LoVo (cell line): ENCODE results near the gene TTN.

Experiments used
- DNase-seq: peaks from one replicate; pipeline ENCODE4 v3.0.0-alpha.2; 2016; ENCODE audit warnings: low spot score

TTN gene

DNA sequence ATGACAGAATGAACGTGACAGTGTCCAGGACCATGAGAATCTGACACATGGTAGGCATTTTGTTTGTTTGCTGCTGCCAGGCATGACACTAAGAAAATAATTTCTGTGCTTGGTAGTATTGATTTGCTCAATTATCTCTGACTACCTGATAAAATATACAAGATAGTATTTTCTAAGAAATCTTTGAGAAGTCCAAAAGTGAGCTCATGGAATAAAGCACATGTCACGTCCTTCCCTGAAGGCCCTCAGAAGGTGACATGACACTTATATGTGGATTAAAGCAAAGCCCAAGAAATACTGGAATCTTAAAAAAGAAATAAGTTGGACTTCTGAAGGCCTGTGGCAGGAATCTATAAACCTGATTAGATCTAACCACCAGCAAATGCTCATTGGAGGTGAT is 3.8 kb upstream of the TTN start:
- no peak for DNase-seq

DNA sequence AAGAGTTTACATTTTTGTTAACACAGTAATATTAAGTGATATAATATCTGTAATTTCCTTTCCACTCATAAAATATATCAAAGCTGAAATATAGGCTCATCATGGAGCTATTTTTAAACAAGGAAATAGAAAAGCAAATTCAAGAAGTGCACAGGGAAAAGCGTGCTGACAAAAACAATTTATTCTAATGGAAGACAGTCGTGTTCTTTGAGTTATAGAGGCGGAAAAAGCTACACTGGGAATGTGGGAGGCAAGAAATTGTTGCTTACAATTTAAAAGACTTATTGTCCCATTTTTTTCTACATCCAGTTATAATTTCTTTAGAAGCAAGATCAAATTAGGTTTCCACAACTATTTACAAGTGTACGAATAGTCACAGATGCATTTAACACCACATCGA is 3.2 kb upstream of the TTN start:
- DNase-seq = no peak

DNA sequence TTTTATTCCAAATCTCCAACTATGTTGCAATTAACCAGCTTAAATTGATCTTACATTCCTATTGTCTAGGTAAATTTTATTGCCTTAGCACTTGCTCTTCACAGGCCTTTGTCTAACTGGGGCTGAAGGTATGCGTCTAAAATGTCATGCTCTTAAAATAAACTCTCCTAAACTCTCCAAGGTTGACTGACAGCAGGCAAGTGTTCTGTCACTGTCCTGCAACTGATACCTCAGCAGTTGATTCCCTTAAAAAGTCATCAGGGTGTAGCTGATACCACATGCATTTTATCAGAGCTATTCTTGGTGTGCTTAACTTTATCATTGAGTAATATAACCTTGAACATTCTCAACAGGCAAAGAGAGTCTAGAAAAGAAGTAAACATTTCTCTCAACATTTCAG is 680 bp downstream of the TTN start:
- DNase-seq = no peak

DNA sequence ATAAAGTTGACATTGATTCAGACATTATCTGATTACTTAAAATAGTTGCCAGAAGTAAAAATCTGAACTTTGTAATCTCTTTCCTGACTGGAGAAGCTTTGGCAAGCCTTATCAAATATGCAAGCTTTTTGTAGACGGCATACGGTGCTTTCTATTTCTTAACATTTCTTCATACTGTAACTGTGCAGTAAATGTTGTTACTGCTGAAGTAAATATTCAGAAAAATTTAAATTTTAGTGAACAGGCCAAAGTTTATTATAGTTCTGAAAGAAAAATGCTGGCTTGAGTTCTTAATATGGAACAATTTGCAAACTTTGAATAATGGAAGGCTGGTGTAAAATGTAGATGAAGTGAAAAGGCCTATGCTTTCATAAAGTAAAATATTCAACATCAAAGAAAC is 1.8 kb downstream of the TTN start:
- no peak for DNase-seq

DNA sequence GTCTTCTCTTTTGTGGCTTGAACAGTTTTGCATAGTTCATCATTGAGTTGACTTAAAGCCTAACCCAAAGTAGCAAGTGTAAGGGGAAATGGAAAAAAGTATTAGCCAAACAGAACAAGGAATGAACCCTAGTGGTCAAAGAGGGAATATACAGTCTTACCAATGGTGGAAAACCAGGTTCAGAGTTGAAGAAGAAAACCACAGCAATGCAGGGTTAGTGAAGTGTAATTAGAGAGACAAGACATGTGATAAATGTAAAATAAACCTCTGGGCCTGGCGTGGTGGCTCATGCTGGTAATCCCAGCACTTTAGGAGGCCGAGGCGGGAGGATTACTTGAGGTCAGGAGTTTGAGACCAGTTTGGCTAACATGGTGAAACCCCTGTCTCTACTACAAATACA is 2.4 kb downstream of the TTN start:
- DNase-seq = peak; percentile 29

DNA sequence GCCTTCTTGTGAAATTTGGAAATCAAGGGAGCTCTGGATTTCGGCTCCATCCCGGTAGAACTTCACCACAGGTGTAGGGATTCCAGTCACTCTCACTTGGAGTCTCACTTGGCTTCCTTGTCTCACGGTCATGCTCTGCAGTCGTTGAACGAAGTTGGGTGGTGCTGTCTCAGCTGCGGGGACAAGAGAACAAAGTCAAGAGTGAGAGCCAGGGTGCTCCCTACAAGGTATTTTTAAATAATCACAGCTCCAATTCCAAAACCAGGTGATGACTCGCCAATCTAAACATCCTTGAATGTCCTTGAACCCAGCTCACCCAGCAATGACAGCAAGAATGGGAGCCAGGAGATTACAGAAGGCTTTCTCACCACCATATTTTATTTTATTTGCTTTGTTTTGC is 6.7 kb downstream of the TTN start:
- no peak for DNase-seq

DNA sequence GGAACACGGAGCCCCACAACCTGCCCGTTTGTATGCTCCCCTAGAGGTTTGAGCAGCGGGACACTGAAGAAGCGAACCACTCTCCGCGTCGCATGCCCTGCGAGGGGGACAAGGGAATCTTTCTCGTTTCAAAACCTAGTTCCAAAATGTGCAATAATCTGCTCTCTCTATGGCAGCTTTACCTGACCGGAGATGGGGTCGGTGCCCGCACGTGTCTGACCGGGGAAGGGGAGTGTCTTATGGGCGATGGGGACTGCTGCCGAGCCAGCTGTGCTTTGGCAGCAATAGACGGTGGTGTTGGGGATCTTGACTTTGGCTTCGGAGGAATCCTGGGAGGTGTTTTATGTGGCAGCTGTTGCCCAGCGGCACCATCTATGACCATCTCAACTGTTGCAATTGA is 7.9 kb downstream of the TTN start:
- no peak for DNase-seq

DNA sequence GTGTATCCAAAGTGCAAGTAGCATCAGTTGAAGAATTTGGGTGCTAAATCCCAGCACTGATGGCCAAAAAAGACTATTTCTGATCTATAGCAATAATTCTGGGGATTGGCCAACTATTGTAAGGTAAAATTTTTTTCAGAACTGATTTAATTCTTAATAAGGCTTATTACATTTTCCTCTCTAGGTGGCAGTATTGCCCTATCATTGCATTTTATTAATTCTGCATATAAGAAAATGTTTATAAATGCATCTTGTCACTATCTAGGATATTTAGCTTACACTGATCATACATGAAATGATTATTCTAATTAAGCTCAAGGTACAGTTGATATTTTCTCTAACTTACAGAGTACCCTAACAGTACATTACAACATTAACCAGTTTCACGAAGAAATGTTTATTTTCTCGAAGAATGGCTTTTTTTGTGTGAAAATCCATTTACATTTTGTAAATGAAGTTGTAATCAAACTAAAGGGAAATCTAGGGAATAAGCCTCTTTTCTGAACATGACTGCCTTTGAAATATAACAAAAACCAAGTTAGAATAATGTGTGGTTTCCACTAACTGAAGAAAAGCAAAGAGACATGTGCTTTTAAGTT is 11.0 kb downstream of the TTN start:
- DNase-seq = peak; percentile 51

DNA sequence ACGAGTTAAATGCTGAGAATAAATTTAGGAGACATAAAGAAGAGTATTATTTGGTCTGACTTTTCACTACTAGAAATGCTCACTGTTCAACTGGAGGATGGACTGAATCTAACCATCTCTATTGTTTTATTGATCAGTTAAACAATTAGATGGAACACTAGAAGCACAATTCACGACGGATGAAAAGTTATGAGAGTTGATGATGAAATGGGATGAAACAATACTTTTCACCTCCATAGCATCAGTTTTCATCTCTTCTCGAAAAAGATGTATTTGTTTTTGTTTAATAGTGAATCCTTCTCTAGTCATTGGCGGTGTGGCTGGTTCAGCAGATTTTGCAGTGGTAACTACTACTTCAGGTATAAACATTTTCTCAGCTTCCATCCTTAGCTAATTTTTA is 19.3 kb downstream of the TTN start:
- no peak for DNase-seq

DNA sequence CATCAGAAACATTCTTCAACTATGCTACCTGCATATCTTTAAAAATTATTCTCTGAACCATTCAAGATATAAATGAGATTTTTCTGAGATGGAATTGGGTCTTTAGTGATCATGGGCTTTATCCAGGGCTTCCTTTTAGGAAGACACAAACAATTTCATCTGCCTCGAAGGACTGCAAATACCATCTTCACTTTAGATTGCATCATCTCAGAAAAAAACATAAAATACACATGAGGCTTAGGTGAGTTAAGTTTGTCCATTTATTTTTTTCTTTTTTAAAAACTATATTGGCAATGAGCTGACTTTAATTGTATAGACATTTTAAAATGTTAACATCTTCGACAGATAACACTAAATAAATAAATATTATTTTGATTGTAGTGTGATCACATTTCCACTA is 20.1 kb downstream of the TTN start:
- DNase-seq = no peak

DNA sequence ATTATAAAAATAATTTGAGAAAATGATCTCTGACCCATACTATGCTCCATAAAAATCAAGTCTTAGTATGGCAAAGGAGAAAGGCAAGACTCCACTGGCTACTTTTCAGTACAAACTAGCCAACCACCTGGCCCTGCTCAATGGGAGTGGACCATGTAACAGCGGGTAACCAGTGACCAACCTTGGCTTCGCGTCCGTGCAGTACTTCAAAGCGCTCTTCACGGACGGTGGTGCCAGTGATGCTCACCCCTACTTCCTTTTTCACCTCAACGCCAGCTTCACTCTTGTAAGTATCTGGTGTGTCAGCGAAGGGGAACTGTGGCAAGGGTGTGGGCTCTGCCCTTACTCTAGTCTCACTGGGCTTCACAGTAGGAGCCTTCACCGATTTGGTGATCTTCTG is 23.3 kb downstream of the TTN start:
- DNase-seq = no peak

DNA sequence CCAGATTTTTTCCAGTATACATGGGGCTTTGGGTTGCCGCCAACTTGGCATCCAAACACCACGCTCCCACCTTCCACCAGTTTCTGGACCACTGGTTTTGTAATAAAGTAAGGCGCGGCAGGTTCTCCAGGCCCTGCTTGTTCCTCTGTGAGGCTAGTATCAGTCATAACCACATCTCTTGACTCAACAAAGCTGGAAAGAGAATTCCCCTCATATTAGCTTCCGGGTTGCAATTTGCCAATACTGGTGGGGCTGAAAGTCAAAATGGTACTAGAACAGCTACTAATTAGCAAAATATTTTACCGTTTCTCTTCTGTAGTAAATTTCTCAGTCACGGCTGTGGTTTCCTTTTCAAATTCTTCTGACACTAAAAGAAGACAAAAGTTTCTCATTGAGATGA is 25.0 kb downstream of the TTN start:
- DNase-seq = no peak

DNA sequence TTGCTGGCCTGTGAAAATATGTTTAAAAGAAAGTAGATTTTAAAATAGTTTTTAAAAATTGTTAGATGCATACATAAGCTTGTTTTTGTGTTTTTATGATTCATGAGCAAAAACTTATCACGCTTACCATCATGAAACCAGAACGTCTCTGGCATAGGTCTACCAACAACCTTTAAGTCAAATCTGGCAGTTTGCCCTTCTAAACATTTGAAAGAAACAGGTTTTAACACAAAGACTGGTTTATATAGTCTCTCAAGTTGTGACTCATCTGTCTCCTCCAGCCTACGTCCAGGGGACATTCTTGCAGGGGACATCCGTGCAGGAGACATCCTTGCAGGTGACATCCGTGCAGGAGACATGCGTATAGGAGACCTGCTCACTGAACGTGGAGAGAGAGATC is 29.6 kb downstream of the TTN start:
- no peak for DNase-seq

DNA sequence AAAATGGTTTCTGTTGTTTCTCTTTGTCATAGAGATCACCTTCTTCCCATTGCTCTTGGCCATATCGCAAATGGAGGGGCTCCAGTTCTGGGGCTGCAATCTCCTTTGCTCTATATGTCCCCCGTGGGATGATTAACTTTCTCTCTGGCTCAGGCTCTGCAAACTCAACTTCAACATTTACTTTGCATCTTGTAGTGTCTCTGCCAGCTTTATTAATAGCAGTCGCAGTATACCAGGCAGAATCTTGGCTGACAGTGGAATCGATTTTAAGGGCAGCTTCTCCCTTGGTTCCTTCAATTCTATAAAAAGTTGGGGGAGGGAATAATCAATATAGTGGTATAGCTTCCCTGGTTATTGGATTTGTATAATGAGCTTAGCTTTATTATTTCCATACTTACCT is 30.5 kb downstream of the TTN start:
- no peak for DNase-seq

DNA sequence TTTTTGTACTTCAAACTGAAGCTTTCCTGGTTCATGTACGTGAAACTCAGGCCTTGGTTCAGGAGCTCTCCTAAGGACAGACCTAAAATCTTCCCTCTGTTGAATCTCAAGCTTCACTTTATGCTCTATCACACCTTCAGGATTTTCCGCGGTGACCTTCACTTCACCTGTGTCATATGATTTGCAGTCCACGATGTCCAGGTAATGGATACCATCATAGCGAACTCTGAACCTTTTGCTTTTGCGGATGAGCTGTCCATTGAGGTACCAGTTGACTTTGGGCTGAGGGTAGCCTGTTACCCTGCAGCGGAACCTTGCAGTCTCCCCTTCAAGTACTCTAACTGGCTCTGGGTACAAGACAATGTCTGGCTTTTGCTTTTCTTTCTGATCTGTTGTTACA is 31.2 kb downstream of the TTN start:
- DNase-seq = no peak

DNA sequence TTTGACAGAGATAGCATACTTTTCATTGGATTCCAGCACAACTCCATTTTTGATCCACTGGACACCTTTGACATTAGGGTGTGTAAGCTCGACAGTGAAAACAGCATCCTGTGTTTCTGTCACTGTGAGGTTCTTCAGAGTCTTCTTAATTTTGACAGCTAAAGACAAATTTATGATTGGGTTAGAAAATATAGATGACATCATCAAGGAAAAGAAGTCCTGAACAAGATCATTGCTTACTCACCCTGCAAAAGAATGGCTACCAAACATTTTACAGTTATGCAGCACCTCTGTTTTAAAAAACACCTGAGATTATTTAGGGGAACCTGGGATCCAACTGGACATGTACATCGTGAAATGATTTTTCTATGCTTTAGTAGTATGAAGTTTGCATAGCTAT is 36.7 kb downstream of the TTN start:
- DNase-seq = no peak

DNA sequence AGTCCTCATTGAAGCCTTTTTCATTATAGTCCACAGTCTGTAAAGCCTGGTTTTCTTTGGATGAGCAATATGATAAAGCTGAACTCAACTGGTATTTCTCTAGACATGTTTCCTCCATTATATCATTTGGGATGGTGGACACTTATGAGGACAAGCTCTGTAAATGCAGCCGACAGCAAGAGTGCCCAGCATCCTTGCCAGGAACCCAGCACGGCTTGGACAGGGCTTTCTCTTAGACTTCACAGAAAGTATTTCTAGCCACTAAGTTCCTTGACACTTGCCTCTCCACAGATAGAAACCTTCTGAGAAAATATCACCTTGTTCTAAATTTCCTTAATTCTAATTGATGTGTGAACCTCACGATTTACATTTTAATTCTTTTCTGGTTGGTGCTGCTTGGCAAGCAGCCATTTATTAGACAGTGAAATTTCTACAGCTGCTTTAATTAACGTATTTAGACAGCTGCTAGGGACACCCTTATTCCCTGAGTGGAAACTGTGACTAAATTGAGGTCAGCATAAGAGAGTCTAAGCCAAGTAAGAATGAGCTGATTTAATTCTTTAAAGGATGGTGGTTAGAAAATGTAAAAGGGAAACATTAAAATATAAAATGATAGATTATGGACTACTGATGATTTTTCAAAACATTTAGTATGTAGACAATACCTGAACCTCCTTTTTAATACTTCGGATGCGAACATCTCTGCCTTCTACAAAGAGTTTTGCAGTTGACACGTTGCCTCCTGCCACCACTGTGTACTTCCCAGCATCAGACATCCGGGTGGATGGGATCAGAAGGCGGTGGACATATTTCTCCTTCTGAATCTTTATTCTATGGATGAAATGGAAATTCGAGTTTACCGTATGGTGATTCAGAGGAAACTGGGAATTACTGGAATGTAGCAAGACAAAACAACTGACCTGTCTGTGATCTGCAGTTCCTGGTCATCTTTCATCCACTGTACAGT is 39.8 kb downstream of the TTN start:
- DNase-seq = no peak

DNA sequence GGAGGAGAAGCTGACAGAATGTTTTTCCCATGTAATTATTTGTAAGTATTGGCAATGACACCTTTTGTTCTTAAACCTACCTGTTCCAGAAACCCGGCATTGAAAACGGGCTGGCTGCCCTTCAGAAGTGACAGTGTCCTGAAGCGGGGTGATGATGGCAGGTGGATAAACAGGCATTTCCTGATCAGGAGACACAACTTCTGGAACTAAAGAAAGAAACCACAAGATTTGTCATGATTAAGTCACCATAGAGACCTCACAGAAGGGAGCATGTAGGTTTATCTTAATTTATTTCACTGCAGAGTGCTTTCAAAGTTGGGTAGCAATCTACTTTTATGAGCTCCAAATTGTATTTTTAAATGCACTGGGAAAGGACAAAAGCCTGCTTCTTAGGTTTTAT is 43.1 kb downstream of the TTN start:
- DNase-seq = no peak

DNA sequence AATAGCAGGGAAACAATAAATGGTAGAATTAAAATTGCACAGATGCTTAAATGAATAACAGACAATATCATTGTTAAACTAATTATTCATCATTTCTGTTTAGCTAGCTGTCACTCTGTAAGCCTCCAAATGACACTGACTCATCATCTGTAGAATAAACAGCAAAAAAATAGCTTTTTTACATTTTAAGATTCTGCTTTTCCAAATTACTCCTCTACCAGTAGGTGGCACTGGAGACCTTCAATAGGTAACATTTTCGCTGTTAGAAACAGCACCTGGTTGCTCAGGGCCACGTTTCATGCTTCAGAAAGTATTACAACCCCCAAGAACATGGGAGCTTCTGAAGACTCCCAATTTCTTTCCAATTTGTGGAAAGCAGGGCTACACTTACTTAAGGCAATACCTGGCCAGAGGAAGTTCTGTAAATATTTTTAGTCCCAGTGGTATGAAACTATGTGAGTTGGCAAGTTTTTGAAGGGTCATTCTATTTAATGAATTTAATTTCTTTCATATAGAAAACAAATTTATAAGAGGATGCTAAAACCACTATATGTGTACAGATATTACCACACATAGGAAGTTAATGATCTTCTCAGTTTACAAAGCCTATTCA is 45.4 kb downstream of the TTN start:
- DNase-seq = peak; percentile 50

DNA sequence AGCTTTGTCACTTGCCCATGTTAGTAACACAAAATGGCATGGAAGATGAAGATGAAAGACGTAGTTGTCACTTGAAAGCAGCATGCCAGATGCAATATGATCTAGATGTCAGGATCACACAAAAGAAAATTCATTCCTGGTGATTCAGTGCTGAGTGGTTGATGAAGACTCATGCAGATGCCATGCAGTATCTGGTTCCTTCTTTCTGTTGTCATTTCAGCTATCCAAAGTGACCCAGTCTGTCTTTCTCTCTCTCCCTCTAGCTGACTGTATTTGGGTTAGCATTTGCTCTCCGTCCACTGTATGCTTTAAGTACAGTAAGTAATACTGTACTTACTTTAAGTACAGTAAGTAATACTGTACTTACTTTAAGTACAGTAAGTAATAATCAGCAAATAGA is 50.4 kb downstream of the TTN start:
- no peak for DNase-seq

DNA sequence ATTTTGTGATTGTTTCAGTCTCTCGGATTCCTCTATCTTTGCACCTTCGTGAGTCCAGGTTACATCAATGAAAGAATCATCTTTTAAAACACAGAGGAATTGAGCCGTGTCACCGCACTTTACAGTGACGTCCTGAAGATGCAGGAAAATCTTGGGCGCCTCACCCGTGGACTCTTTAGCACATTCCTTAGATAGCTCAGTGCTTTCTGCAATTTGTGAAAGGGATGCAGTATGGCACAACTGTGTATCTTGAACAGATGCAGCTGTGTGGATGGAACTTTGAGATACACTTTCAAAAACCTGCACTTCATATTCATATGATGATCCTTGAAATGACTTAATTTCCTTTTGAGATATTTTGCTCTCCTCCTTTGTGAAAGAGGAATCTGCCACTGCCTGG is 50.9 kb downstream of the TTN start:
- DNase-seq = no peak

DNA sequence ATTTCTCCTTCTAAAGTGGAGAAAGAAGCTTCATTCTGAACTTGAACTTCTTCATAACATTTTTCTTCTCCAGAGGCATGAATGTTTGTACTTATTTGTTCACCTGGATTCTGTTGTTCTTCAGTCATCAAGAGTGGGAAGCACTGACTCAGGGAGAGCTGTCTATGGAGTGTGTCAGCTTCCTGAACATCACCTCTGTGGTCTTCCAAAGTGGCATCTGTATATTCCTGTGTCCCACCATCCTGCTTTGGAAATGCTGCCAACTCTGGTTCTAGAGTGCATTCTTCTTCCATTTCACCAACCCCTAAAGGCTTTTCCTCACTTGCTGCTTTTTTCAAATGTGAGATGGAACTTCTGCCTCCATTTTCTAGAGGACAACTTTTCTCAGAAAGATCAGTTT is 59.5 kb downstream of the TTN start:
- DNase-seq = no peak

DNA sequence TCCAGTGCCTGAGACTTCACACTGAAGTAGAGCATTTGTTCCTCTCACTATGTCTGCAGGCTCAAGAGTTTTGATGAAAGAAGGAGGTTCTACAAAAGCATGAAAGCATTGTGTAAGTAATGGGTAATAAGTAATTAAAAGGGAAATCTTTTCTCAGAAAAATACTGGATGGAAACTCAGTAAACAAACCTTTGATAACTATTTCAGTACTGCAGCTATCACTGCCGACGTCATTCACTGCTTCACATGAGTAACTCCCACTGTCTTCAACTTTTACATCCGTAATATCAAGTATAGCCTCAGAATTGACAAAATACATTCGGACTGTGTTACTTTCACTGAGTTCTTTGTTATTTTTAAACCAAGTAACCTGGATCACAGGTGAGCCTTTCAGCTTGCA is 72.7 kb downstream of the TTN start:
- DNase-seq = no peak
